ENCODE results near the gene SPATA46. TPM values are rescaled to one million over a fixed set of nuclear protein-coding genes. Genes with fewer than 3 reads are reported as not detected.
A peak's percentile ranks its signal among the peaks of the same experiment; 100 is the strongest.

SPATA46 gene
- total and polyA plus RNA-seq, 9 of the 15 experiments (the other 6 are each of a cell fraction or from before 2014, with no cell fraction given) = 0.04 to 0.11 TPM; not detected in 7

DNA sequence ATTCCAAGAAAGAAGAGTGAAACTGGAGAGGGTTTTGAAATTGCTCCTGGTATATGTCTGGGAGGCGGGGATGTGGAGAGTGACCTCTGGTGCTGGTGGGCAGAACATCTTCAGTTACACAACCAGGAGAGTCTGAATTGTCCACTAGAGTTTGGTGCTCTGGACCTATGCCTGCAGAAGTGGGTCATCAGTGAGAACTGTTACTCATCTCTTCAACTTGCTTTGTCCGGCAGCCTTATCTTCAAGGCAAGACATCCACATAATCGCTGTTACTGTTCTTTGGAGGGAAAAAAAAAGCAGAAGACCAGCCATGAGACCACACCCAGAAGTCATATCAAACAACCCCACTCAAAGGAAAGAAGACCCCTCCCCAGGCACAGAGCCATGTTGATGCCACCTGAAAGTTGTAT, 20.4 kb upstream of the SPATA46 start (continued):
- TF ChIP-seq TRIM24 (IDR thresholded peaks at IDR 0.05) (0 out of 4 replicates have a peak, but pooled peaks of 1 of the 2 experiments have one; percentile 59), JUNB (CRISPR knock-in tag; conservative IDR thresholded peaks at IDR 0.05) (no peak), SOX6 (IDR thresholded peaks at IDR 0.05) (peak; percentile 88), SAFB (IDR thresholded peaks at IDR 0.05; ENCODE audit: borderline replicate concordance, low read depth, low read length) (no peak), PATZ1 (CRISPR knock-in tag; IDR thresholded peaks at IDR 0.05; ENCODE audit: borderline replicate concordance) (no peak), NRF1 (conservative IDR thresholded peaks at IDR 0.05 in 1 of 2, IDR thresholded peaks at IDR 0.05 in 1 of 2) (no peak), TAL1 (IDR thresholded peaks at IDR 0.05) (peak; percentile 65), SMARCA4 (IDR thresholded peaks at IDR 0.05) (peak; percentile 78), NFIX (CRISPR knock-in tag; IDR thresholded peaks at IDR 0.05; ENCODE audit: low read depth) (no peak), TCF7L2 (IDR thresholded peaks at IDR 0.05; ENCODE audit: low read depth, low read length) (no peak), SRSF9 (IDR thresholded peaks at IDR 0.05; ENCODE audit: borderline replicate concordance, low read depth, low read length) (no peak), POLR3G (IDR thresholded peaks at IDR 0.05; ENCODE audit: extremely low read depth, insufficient read length, insufficient replicate concordance) (no peak), HDAC2 (IDR thresholded peaks at IDR 0.05) (peak; percentile 46; the same call in 1 of the 2 replicates), ZNF695 (CRISPR knock-in tag; IDR thresholded peaks at IDR 0.05) (no peak), MAFK (IDR thresholded peaks at IDR 0.05; ENCODE audit: low read length) (no peak), MEIS2 (IDR thresholded peaks at IDR 0.05; ENCODE audit: partially characterized antibody) (peak; percentile 19), RAD21 (CRISPR knock-in tag; conservative IDR thresholded peaks at IDR 0.05 in 1 of 2, IDR thresholded peaks at IDR 0.05 in 1 of 2) (peak; percentile 32 to 60), TBL1XR1 (IDR thresholded peaks at IDR 0.05; ENCODE audit: low read length in 2 of 2) (no peak), RREB1 (CRISPR knock-in tag; IDR thresholded peaks at IDR 0.05) (no peak)
- TF ChIP-seq, protein P1, sequence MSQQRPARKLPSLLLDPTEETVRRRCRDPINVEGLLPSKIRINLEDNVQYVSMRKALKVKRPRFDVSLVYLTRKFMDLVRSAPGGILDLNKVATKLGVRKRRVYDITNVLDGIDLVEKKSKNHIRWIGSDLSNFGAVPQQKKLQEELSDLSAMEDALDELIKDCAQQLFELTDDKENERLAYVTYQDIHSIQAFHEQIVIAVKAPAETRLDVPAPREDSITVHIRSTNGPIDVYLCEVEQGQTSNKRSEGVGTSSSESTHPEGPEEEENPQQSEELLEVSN (IDR thresholded peaks at IDR 0.05; ENCODE audit: borderline replicate concordance in 1 of 2, extremely low read depth in 1 of 2, insufficient read depth in 1 of 2, insufficient read length in 1 of 2, low read depth in 1 of 2, low read length in 1 of 2, poor library complexity in 1 of 2, severe bottlenecking in 1 of 2) = peak; percentile 33 to 60
